HCT116 (cell line): ENCODE measurements around the gene BBLN.

Source experiments
- CEBPB ChIP-seq: IDR thresholded peaks from 2 replicates; pipeline ENCODE4 v1.6.1; 2012; ENCODE audit warnings: low read depth
- EGR1 ChIP-seq: IDR thresholded peaks from 2 replicates; pipeline ENCODE4 v1.6.1; 2012; ENCODE audit warnings: low read depth
- EZH2 ChIP-seq: fragments of 200-600 bp; sonication (generic); IDR thresholded peaks from 2 replicates; pipeline ENCODE4 v1.6.1; 2017; ENCODE audit warnings: antibody characterized with exemption, mixed run types
- POLR2A ChIP-seq: IDR thresholded peaks from 2 replicates; pipeline ENCODE4 v1.7.0; 2011; ENCODE audit warnings: borderline replicate concordance; ENCODE audit not compliant: insufficient read depth, insufficient read length; ENCODE audit errors: extremely low read depth
- SP1 ChIP-seq: IDR thresholded peaks from 2 replicates; pipeline ENCODE4 v1.6.1; 2012; ENCODE audit warnings: low read depth
- TF ChIP-seq, protein P1 (sequence below), 3 experiments: fragments of 200-600 bp in 1 of 3; sonication (generic) in 1 of 3; IDR thresholded peaks in 2 of 3; conservative IDR thresholded peaks in 1 of 3; 2 replicates each; pipeline ENCODE4 v1.5.1; 2012 to 2017; ENCODE audit warnings: low read depth in 2 of 3, low read length in 2 of 3, antibody characterized with exemption in 1 of 3, borderline replicate concordance in 1 of 3, control low read depth in 1 of 3, mild to moderate bottlenecking in 1 of 3, mixed read lengths in 1 of 3, mixed run types in 1 of 3, moderate library complexity in 1 of 3; ENCODE audit not compliant: insufficient read depth in 1 of 3
- TF ChIP-seq, protein P2 (sequence below): IDR thresholded peaks from 2 replicates; pipeline ENCODE4 v1.6.1; 2012

DNA sequence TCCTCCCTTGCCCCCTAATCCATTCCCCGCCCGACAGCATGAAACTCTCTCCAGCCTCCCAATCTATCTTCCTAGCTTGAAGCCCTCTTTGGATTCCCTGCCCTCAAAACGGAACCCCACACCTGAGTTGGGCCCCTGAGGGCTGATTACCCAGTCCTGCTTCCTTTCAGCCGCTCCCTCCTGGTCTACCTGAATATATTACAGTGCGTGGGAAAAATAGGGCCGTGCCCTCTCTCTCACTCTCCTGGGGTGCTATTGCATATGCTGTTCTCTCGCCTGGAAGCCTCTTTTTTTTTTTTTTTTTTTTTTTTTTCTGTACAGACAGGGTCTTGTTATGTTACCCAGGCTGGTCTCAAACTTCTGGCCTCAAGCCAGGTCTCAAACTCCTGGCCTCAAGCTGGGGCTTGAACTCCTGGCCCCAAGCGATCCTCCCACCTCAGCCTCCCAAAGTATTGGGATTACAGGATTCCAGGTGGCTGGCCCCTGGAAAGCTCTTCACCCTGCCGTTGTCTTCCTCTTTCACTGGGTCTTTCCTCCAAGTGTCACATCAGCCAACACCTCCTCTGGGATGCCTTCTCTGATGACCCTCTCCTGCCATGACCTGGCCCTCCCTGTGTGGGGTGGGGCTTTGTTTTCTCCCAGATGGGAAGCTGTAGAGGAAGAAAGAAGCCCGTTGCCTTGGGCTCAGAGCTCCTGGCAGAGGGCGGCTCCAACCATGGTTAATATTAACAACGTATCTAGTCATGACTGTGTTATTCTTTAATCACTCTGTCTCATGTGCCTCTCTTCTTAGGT, 51.3 kb downstream of the BBLN start:
- TF ChIP-seq, protein P1, sequence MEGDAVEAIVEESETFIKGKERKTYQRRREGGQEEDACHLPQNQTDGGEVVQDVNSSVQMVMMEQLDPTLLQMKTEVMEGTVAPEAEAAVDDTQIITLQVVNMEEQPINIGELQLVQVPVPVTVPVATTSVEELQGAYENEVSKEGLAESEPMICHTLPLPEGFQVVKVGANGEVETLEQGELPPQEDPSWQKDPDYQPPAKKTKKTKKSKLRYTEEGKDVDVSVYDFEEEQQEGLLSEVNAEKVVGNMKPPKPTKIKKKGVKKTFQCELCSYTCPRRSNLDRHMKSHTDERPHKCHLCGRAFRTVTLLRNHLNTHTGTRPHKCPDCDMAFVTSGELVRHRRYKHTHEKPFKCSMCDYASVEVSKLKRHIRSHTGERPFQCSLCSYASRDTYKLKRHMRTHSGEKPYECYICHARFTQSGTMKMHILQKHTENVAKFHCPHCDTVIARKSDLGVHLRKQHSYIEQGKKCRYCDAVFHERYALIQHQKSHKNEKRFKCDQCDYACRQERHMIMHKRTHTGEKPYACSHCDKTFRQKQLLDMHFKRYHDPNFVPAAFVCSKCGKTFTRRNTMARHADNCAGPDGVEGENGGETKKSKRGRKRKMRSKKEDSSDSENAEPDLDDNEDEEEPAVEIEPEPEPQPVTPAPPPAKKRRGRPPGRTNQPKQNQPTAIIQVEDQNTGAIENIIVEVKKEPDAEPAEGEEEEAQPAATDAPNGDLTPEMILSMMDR (IDR thresholded peaks at IDR 0.05 in 2 of 3, conservative IDR thresholded peaks at IDR 0.05 in 1 of 3; ENCODE audit: borderline replicate concordance in 1 of 3, insufficient read depth in 1 of 3, low read depth in 2 of 3, low read length in 2 of 3) = no peak
- TF ChIP-seq CEBPB = no peak
- no peak for TF ChIP-seq POLR2A
- TF ChIP-seq EZH2 = no peak
- TF ChIP-seq, protein P2, sequence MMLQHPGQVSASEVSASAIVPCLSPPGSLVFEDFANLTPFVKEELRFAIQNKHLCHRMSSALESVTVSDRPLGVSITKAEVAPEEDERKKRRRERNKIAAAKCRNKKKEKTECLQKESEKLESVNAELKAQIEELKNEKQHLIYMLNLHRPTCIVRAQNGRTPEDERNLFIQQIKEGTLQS = no peak
- TF ChIP-seq SP1 = no peak
- TF ChIP-seq EGR1 = no peak
